HCT116 (cell line): ENCODE measurements around the gene SYNC. TPM values are rescaled to one million over a fixed set of nuclear protein-coding genes. Genes with fewer than 3 reads are reported as not detected.

Experiments used
- ATAC-seq: fragments of 200-7000 bp; cut with Tn5 transposase; 2 replicates; pipeline ENCODE4 v1.9.1; 2020; ENCODE audit warnings: mild to moderate bottlenecking, moderate library complexity
- BruUV-seq: library from RNA; stranded (reverse); fragments of 400-500 nt; replicated peaks from 2 replicates; lab custom pipeline; 2021; lab: Mats Ljungman, UMichigan
- CTCF ChIA-PET: fragments of 300-600 bp; sonication (Branson Sonifier 250); formaldehyde crosslinking; loops from one replicate; lab custom pipeline; 2021; ENCODE audit warnings: antibody characterized with exemption; lab: Charles Lee
- POLR2A ChIA-PET: fragments of 300-600, 350-600 bp; sonication (Branson Sonifier 250); formaldehyde crosslinking; loops from one replicate; lab custom pipeline; 2021; ENCODE audit warnings: antibody characterized with exemption; lab: Charles Lee
- RAD21 ChIA-PET, 2 experiments: fragments of 300-600 bp; sonication (Branson Sonifier 250); formaldehyde crosslinking; loops; one replicate each; lab custom pipeline; 2023; ENCODE audit warnings: low total read pairs in 2 of 2; ENCODE audit not compliant: uncharacterized antibody in 2 of 2, unreplicated experiment in 2 of 2, low non-redundant PET in 1 of 2; lab: Charles Lee
- DNase-seq: peaks from one replicate; pipeline ENCODE4 v3.0.0-alpha.2; 2010; ENCODE audit warnings: low read depth, low spot score
- H2AFZ ChIP-seq: fragments of 200-600 bp; shearing (Covaris generic), sonication (generic); 2 replicates; pipeline ENCODE4 v1.6.1; 2017; ENCODE audit warnings: low read depth, mixed run types, mixed read lengths, antibody characterized with exemption, low read length; ENCODE audit not compliant: poor library complexity, severe bottlenecking
- H3K27ac ChIP-seq: 2 replicates; pipeline ENCODE4 v1.5.1; 2012; ENCODE audit warnings: low read depth, low read length
- H3K27me3 ChIP-seq: fragments of 200-600 bp; sonication (generic); 2 replicates; pipeline ENCODE4 v1.6.1; 2016; ENCODE audit warnings: mixed run types, low read length, mixed read lengths; ENCODE audit not compliant: insufficient read depth
- H3K36me3 ChIP-seq, 2 experiments: fragments of 200-500 bp in 1 of 2; fragments of 200-600 bp in 1 of 2; sonication (Bioruptor generic) in 1 of 2; sonication (generic) in 1 of 2; 2 replicates each; pipeline versions ENCODE4 v1.5.1 to v1.6.1; 2014 to 2016; ENCODE audit warnings: low read length in 2 of 2, inconsistent platforms in 1 of 2, mixed read lengths in 1 of 2, mixed run types in 1 of 2; ENCODE audit not compliant: insufficient read depth in 2 of 2, control insufficient read depth in 1 of 2
- H3K4me1 ChIP-seq, 2 experiments: fragments of 200-600 bp in 1 of 2; sonication (generic) in 1 of 2; 2 replicates each; pipeline versions ENCODE4 v1.5.1 to v1.6.1; 2012 to 2017; ENCODE audit warnings: low read length in 2 of 2, inconsistent platforms in 1 of 2, mild to moderate bottlenecking in 1 of 2, mixed read lengths in 1 of 2, mixed run types in 1 of 2, moderate library complexity in 1 of 2; ENCODE audit not compliant: insufficient read depth in 2 of 2, control insufficient read depth in 1 of 2
- H3K4me2 ChIP-seq: fragments of 200-600 bp; sonication (generic); 2 replicates; pipeline ENCODE4 v1.6.1; 2017; ENCODE audit warnings: mixed run types, low read length, mixed read lengths
- H3K4me3 ChIP-seq, 2 experiments: fragments of 200-600 bp in 1 of 2; sonication (generic) in 1 of 2; replicated peaks in 1 of 2; 2 replicates each; pipeline ENCODE4 v1.5.1; 2011 to 2016; ENCODE audit warnings: low read length in 2 of 2, control low read depth in 1 of 2, low read depth in 1 of 2, mild to moderate bottlenecking in 1 of 2, mixed read lengths in 1 of 2, mixed run types in 1 of 2
- H3K79me2 ChIP-seq: fragments of 200-600 bp; sonication (generic); 2 replicates; pipeline ENCODE4 v1.6.1; 2017; ENCODE audit warnings: mild to moderate bottlenecking, mixed run types, low read length, moderate library complexity, mixed read lengths; ENCODE audit not compliant: insufficient read depth
- H3K9ac ChIP-seq: fragments of 200-600 bp; sonication (generic); 2 replicates; pipeline ENCODE4 v1.6.1; 2016; ENCODE audit warnings: low read length, mixed read lengths
- H3K9me2 ChIP-seq: fragments of 200-600 bp; sonication (generic), shearing (Covaris generic); 2 replicates; pipeline ENCODE4 v1.6.1; 2017; ENCODE audit warnings: mixed run types, mild to moderate bottlenecking, moderate library complexity; ENCODE audit not compliant: insufficient read depth
- H3K9me3 ChIP-seq, 2 experiments: fragments of 200-500 bp in 1 of 2; fragments of 200-600 bp in 1 of 2; sonication (Bioruptor generic) in 1 of 2; sonication (generic) in 1 of 2; 2 replicates each; pipeline ENCODE4 v1.6.1; 2014 to 2017; ENCODE audit warnings: low read length in 2 of 2, mixed read lengths in 2 of 2, inconsistent platforms in 1 of 2, low read depth in 1 of 2, mild to moderate bottlenecking in 1 of 2, mixed run types in 1 of 2, moderate library complexity in 1 of 2; ENCODE audit not compliant: control insufficient read depth in 1 of 2, insufficient read depth in 1 of 2
- H4K20me1 ChIP-seq: fragments of 200-600 bp; sonication (generic), shearing (Covaris generic); 2 replicates; pipeline ENCODE4 v1.6.1; 2017; ENCODE audit warnings: mixed run types, mild to moderate bottlenecking, moderate library complexity; ENCODE audit not compliant: insufficient read depth
- ATF3 ChIP-seq: IDR thresholded peaks from 2 replicates; pipeline ENCODE4 v1.6.1; 2012
- CBX3 ChIP-seq: IDR thresholded peaks from 2 replicates; pipeline ENCODE4 v1.6.1; 2012; ENCODE audit warnings: low read depth
- CTCF ChIP-seq, 3 experiments: fragments of 200-600 bp in 1 of 3; sonication (generic) in 1 of 3; IDR thresholded peaks in 2 of 3; conservative IDR thresholded peaks in 1 of 3; 2 replicates each; pipeline ENCODE4 v1.5.1; 2012 to 2017; ENCODE audit warnings: low read depth in 2 of 3, low read length in 2 of 3, antibody characterized with exemption in 1 of 3, borderline replicate concordance in 1 of 3, control low read depth in 1 of 3, mild to moderate bottlenecking in 1 of 3, mixed read lengths in 1 of 3, mixed run types in 1 of 3, moderate library complexity in 1 of 3; ENCODE audit not compliant: insufficient read depth in 1 of 3
- EGR1 ChIP-seq: IDR thresholded peaks from 2 replicates; pipeline ENCODE4 v1.6.1; 2012; ENCODE audit warnings: low read depth
- EZH2phosphoT487 ChIP-seq: fragments of 200-600 bp; IDR thresholded peaks from 2 replicates; pipeline ENCODE4 v1.6.1; 2018; ENCODE audit warnings: antibody characterized with exemption, borderline replicate concordance
- JUND ChIP-seq: IDR thresholded peaks from 2 replicates; pipeline ENCODE4 v1.6.1; 2012
- MAX ChIP-seq: IDR thresholded peaks from 2 replicates; pipeline ENCODE4 v1.6.1; 2012
- POLR2A ChIP-seq: IDR thresholded peaks from 2 replicates; pipeline ENCODE4 v1.7.0; 2011; ENCODE audit warnings: borderline replicate concordance; ENCODE audit not compliant: insufficient read depth, insufficient read length; ENCODE audit errors: extremely low read depth
- POLR2AphosphoS5 ChIP-seq: IDR thresholded peaks from 2 replicates; pipeline ENCODE4 v1.6.1; 2011; ENCODE audit warnings: mild to moderate bottlenecking, low read depth, low read length, moderate library complexity
- SIN3A ChIP-seq: IDR thresholded peaks from 2 replicates; pipeline ENCODE4 v1.6.1; 2012; ENCODE audit warnings: low read depth
- SP1 ChIP-seq: IDR thresholded peaks from 2 replicates; pipeline ENCODE4 v1.6.1; 2012; ENCODE audit warnings: low read depth
- TCF7L2 ChIP-seq: IDR thresholded peaks from 2 replicates; pipeline ENCODE4 v1.7.0; 2011; ENCODE audit warnings: borderline replicate concordance, inconsistent platforms; ENCODE audit not compliant: insufficient read depth, insufficient read length; ENCODE audit errors: extremely low read depth
- YY1 ChIP-seq: IDR thresholded peaks from 2 replicates; pipeline ENCODE4 v1.6.1; 2011; ENCODE audit warnings: low read length, low read depth, moderate library complexity, mild to moderate bottlenecking; ENCODE audit not compliant: insufficient replicate concordance; ENCODE audit errors: extremely low read depth
- ZBTB33 ChIP-seq: IDR thresholded peaks from 2 replicates; pipeline ENCODE4 v1.6.1; 2011; ENCODE audit warnings: mild to moderate bottlenecking, low read length, moderate library complexity; ENCODE audit not compliant: insufficient replicate concordance; ENCODE audit errors: extremely low read depth
- ZFX ChIP-seq: fragments of 450-650 bp; IDR thresholded peaks from 2 replicates; pipeline ENCODE4 v1.6.1; 2017
- ZNF274 ChIP-seq: fragments of 200-500 bp; sonication (Bioruptor generic); IDR thresholded peaks from 2 replicates; pipeline ENCODE4 v1.6.1; 2014; ENCODE audit warnings: mild to moderate bottlenecking, low read depth, low read length, inconsistent platforms
- intact Hi-C: fragments of 100-400 bp; cut with micrococcal nuclease; formaldehyde crosslinking; loops from 2 replicates; pipeline ENCODE4 v1.10.0; 2022
- total RNA-seq: library from RNA; stranded (reverse); gene quantifications from one replicate; pipeline ENCODE4 v1.2.1, GENCODE V29; 2021; ENCODE audit not compliant: unreplicated experiment

SYNC gene
- total RNA-seq, 1 experiment from 2014 or later, result 1.3 TPM

- RAD21 ChIA-PET, result interaction anchor here (0.8 to 1.0 kb wide), 2 partner anchors 64 to 65 kb away, joined by 3 read pairs; no protein-coding TSS in a partner anchor
- CTCF ChIA-PET, result interaction anchor here (1.3 kb wide), 1 partner anchor 64 kb away, joined by 8 read pairs; no protein-coding TSS in a partner anchor
- Histone ChIP-seq H3K27me3 (no peaks in the 10 kb centered on the region), H3K9me3 (no peaks in the 10 kb centered on the region), H3K27ac (no peak overlapping the region), H4K20me1 (no peaks in the 10 kb centered on the region), H3K4me3 (no peak overlapping the region), H3K79me2 (no peaks in the 10 kb centered on the region), H3K36me3 (no peaks in the 10 kb centered on the region), H3K9me2 (no peaks in the 10 kb centered on the region), H2AFZ (no peak overlapping the region), H3K9ac (no peak overlapping the region), H3K4me1 (peaks cover 15 to 28% of the 10 kb centered on the region in 2 experiments), H3K4me2 (no peak overlapping the region)
- intact Hi-C loops, result no loop called here
- no TSS peak for BruUV-seq
- POLR2A ChIA-PET, result no interaction called here
- TF ChIP-seq JUND (no peak), POLR2A (no peak), CTCF (IDR thresholded peaks at IDR 0.05 in 2 of 3, conservative IDR thresholded peaks at IDR 0.05 in 1 of 3; ENCODE audit: borderline replicate concordance in 1 of 3, insufficient read depth in 1 of 3, low read depth in 2 of 3, low read length in 2 of 3) (no peak), ZBTB33 (no peak), SIN3A (no peak), POLR2AphosphoS5 (no peak), CBX3 (no peak), ZFX (no peak), YY1 (no peak), EZH2phosphoT487 (no peak), ATF3 (no peak), SP1 (no peak), TCF7L2 (no peak), ZNF274 (no peak), EGR1 (no peak), MAX (no peak)
- DNase-seq, result no peak
- ATAC-seq, result no peak
These were observed 6.5 kb upstream of the SYNC start for GRCh38 chr1:32709075-32709474.
